T-helper 2 cell treated with Interferon-gamma antibody and Interleukin-4, amounts not matched to agents 5 μg/mL and 100 μg/mL, for 36 hours (primary cell): ENCODE data around the gene VCAN.

Experiments
- DNase-seq: peaks from one replicate; pipeline ENCODE4 v3.0.0; 2021; ENCODE audit warnings: low spot score
- H3K27ac Mint-ChIP-seq: one replicate; pipeline ENCODE4 v1.8.0; 2021; ENCODE audit warnings: mild to moderate bottlenecking, mixed read lengths
- H3K27me3 Mint-ChIP-seq: one replicate; pipeline ENCODE4 v1.8.0; 2021; ENCODE audit warnings: low read depth, mixed read lengths
- H3K36me3 Mint-ChIP-seq: one replicate; pipeline ENCODE4 v1.8.0; 2021; ENCODE audit warnings: low read depth, mixed read lengths
- H3K4me1 Mint-ChIP-seq: one replicate; pipeline ENCODE4 v1.8.0; 2021; ENCODE audit warnings: low read depth, mixed read lengths
- H3K4me3 Mint-ChIP-seq: one replicate; pipeline ENCODE4 v1.8.0; 2022; ENCODE audit warnings: mild to moderate bottlenecking, moderate library complexity, mixed read lengths
- H3K9me3 Mint-ChIP-seq: one replicate; pipeline ENCODE4 v1.8.0; 2021; ENCODE audit warnings: mixed read lengths

Gene VCAN

DNA sequence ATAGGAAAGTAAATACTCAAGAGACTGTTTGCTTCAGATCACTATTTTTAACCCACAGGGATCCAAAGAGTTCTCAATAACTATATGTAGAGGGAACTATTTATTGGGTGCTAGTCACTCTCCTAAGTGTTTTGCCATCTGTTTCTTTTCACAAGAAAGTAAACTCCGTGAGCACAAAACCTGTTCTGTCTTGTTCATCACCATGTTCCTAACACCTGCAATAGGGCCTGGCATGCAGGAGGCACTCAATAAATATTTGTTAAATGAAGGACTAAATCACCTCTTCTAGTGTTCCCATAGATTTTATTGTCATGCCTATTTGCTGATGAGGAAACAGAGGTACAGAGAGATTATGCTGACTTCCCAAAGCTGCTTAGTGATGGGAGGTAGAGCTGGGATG is 118.2 kb downstream of the VCAN start:
- DNase-seq, result no peak
- Mint-ChIP-seq H3K9me3 (no peaks in the 10 kb centered on the region), H3K27ac (no peak overlapping the region), H3K4me1 (no peaks in the 10 kb centered on the region), H3K4me3 (no peak overlapping the region), H3K27me3 (peaks cover 5% of the 10 kb centered on the region), H3K36me3 (no peaks in the 10 kb centered on the region)

DNA sequence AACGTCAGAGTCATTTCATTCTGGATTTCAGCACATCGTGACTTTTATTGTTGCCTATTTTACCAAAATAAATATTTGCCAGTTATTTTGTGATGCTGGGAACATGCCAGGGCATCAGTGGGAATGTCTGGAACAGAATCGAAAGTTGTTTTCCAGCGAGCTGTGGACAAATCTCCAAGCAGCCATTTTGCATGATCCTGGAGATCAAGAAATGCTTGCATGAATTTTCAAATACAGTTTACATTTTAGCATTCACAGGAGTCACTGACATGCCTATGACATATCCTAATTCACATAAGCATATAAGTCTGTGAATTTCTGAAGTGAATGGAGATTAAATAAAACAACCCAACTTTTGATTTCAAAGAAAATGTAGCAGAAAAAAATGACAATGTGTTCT is 119.4 kb downstream of the VCAN start:
- H3K4me3 Mint-ChIP-seq, result no peak overlapping the region
- H3K9me3 Mint-ChIP-seq, result no peaks in the 10 kb centered on the region

DNA sequence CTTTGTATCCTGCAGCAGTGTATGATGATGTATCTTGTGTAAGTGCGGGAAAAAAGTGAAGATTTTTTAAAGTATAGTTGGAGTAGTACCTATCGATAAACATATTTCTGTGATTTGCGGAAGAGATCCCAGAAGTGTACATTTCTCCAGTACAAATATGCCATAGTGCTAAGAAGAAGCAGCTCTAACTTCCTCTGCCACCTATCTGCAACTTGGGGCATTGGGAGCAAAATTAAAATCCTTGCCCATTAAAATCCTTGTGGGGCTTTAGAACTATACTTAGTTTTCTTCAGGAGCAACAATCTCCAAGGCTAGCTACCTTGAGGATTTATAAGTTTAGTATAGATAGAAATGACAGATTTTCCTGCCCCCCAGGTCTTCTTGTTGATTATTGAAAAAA is 123.7 kb downstream of the VCAN start:
- DNase-seq, result no peak
- Mint-ChIP-seq H3K4me3 (no peak overlapping the region), H3K27ac (no peak overlapping the region), H3K9me3 (no peaks in the 10 kb centered on the region), H3K36me3 (no peaks in the 10 kb centered on the region), H3K27me3 (no peaks in the 10 kb centered on the region), H3K4me1 (no peaks in the 10 kb centered on the region)

More for the DNA sequence above, 119.4 kb downstream of the VCAN start:
- Mint-ChIP-seq H3K36me3 (no peaks in the 10 kb centered on the region), H3K27me3 (peaks cover 5% of the 10 kb centered on the region), H3K4me1 (no peaks in the 10 kb centered on the region), H3K27ac (no peak overlapping the region)
- no peak for DNase-seq

DNA sequence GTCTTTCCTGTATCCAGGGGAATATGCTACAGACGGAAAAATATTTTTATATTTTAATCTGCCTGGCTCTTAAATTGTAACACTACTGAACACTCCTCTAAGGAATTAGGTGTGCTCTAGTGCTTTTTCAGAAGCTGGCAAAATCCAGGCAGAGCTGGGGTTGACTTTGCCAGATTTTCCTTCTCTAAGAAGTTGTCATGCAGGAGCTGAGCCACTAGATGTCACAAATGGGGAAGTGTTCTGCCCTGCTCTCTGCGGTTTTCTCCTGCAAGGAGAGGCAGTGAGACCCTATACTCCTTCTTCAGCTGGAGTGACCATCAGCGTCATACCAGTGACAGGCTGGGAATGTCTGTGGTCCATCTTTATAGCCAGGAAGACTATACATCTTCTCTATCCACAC is 136.6 kb downstream of the VCAN start:
- Mint-ChIP-seq H3K4me1 (no peaks in the 10 kb centered on the region), H3K27me3 (no peaks in the 10 kb centered on the region), H3K27ac (no peak overlapping the region), H3K9me3 (no peaks in the 10 kb centered on the region), H3K36me3 (no peaks in the 10 kb centered on the region), H3K4me3 (no peak overlapping the region)
- no peak for DNase-seq

DNA sequence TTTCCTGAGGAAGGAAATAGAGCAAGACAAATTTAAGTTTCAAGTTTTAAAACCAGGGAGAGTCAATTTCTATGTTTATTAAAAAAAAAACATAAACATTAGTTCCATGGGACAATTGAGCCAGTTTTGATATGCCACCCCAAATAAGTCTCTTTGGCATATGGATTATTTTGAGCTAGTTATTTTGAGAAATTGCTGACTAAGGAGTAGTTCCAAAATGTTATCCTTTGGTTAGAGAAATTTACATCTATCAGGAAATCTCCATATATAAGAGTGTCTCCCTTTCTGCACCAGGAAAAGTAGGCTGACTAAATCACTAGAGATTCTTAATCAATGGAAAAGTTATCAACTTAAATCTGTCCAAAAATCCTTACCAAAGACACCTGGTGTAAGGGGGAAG is 143.3 kb downstream of the VCAN start:
- Mint-ChIP-seq H3K27ac (no peak overlapping the region), H3K9me3 (peaks cover 4% of the 10 kb centered on the region), H3K36me3 (no peaks in the 10 kb centered on the region), H3K4me1 (no peaks in the 10 kb centered on the region), H3K4me3 (no peak overlapping the region), H3K27me3 (peaks cover 2% of the 10 kb centered on the region)
- no peak for DNase-seq

DNA sequence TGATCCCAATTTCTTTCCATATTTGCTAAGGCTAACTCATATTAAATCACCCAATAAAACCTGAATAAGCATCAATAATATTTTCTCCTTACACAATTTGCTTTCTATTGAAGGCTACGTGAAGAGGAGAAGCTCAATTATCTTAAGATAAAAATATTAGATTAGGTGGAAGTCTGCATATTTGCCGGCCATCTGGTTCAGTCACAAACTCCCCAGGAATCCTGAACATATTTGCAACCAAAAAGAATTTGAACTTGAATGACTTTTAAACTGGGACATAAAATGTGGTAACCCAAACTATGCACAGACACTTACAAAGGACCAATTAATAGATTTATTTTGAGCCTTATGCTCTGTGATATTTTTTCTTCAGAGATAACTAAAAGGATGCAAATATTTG is 156.8 kb downstream of the VCAN start:
- Mint-ChIP-seq H3K9me3 (no peaks in the 10 kb centered on the region), H3K27ac (no peak overlapping the region), H3K27me3 (no peaks in the 10 kb centered on the region), H3K36me3 (no peaks in the 10 kb centered on the region), H3K4me3 (no peak overlapping the region), H3K4me1 (no peaks in the 10 kb centered on the region)
- no peak for DNase-seq
